CD4-positive, alpha-beta T cell treated with Interleukin-15 for 4 hours (primary cell): ENCODE data around the gene ADAMTS16.
A peak's percentile ranks its signal among the peaks of the same experiment; 100 is the strongest.
"Not testable (repeated sequence)": the region's sequence is repeated elsewhere in the genome, so short reads cannot be mapped to it uniquely, and the experiment has no call there.

Source experiments
- DNase-seq: peaks from one replicate; pipeline ENCODE4 v3.0.0-alpha.2; 2020; ENCODE audit warnings: low spot score

Gene ADAMTS16

GRCh38 chr5:5139777-5140478 lies at the start of gene ADAMTS16:
TSS of gene ADAMTS16 (plus strand) at chr5:5140330. CDS start at chr5:5140468, 138 bp downstream.
- no peak for DNase-seq

DNA sequence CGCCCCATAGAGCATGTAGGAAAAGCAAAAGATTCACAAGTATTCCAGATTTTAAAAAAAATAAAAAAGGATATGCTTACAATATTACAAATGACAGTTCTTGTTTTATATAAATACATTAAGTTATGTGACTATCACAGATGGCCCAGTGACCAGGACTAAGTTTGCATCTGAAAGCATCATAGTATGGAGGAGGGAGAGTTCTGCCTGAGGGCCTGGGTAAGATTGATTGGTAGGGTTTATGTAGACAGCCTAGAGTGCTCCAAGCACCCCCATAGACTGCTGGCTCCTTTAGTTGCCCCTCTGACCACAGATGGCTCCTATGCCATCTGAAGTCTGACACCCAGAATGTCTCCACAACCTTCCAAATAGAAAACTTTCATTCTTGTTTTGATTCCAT lies 48.0 kb upstream of the ADAMTS16 start:
- no peak for DNase-seq

DNA sequence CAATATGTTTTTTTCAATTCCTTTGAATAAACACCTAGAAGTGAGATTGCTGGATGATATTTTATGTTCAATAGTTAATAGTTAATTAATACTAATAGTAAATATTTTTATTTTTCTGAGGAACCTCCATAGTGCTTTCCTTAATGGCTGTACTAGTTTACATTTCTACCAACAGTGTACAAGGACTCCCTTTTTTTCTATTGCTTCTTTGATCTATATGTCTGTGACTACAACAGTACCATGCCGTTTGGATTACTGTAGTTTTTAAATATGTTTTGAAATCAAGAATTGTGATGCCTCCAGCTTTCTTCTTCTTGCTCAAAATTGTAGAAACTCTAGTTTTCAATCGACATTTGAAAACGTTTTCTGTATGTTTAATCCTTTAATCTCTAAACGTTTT lies 39.5 kb upstream of the ADAMTS16 start:
- DNase-seq = no peak

GRCh38 chr5:5101676-5102075 lies 38.5 kb upstream of the ADAMTS16 start:
- DNase-seq = no peak

- no peak for DNase-seq
Measured at GRCh38 chr5:5103245-5103644, 36.9 kb upstream of the ADAMTS16 start.

DNA sequence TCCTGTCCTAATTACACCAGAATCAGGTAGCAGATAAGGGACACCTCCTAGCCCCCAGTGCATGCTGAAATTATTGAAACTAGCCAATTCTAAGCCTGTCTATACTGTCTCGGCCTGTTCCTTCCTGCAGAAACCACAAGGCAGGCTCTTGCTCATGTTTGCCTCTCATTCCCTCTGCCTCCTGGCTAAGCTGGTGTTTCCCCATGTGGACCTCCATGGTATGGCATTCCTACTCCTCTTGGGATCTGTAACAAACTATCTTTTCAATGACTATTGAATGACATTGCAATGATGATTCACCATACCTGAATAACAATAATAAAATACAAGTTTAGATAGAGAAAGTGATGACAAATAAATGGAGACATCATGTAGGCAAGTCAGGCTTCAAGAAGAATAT lies 35.6 kb upstream of the ADAMTS16 start:
- no peak for DNase-seq

DNA sequence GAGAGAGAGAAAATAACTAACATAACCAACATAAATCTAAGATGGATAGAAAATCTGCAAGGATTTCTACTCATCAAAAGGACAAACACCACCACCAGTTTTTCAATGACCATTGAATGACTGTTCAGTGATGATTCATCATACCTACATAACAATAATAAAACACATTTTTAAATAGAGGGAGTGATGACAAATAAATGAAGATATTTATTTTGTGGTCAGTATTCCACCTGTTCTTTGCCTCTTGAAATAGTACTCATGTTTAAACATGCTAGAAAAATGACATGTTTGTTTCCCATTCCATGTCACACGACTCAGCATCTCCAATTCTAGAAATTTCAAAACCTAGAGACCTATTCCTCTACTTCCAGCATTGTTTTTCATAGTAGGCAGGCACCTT lies 34.6 kb upstream of the ADAMTS16 start:
- DNase-seq = no peak

DNA sequence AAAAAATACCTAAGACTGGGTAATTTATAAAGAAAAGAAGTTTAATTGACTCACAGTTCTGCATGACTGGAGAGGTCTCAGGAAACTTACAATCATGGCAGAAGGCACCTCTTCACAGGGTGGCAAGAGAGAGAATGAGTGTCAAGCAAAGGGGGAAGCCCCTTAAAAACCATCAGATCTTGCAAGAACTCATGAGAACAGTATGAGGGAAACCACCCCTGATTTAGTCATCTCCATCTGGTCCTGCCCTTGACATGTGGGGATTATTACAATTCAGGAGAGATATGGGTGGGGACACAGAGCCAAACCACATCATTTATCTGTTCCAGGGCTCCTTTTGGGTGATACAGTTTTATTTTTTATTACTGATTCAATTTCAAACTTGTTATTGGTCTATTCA lies 23.2 kb upstream of the ADAMTS16 start:
- DNase-seq = no peak

- no peak for DNase-seq
Measured at GRCh38 chr5:5122776-5123175, 17.4 kb upstream of the ADAMTS16 start.

DNA sequence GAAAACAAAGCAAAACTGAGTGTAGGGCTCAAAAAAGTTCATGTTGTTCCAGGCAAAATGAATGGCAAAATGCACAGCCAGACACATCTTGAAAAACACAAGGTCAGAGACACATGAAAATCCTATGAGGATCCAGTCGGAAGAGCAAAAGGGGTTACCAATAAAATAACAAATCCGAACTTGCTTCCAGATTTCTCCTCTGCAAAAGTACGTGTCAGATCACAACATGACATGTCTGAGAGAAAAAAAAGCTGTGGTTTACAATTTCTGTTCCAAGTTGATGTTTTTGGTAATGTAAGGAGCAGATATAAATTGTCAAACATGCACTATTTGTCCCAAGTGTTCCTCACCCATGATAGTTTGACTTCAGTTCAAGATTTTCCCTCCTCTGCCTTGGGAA lies 15.9 kb upstream of the ADAMTS16 start:
- no peak for DNase-seq

DNA sequence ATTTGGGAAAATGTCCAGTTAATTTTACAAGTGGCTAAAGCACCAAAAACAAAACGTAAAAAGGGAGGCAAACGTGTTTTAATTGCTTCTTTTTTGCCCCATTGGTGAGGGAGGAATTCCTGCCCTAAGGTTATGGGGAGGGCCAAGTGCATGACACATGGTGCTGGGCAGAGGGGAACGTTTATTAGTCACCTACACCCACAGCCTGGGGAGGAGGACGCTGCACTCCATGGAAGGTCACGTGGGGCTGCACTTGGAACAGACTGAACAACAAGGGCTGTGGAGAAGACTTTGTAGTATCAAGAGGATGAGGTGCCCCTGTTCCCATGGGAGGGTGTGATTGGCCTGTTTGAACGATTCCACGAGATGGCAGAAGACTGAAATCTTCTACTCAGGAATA lies 13.7 kb upstream of the ADAMTS16 start:
- no peak for DNase-seq

DNA sequence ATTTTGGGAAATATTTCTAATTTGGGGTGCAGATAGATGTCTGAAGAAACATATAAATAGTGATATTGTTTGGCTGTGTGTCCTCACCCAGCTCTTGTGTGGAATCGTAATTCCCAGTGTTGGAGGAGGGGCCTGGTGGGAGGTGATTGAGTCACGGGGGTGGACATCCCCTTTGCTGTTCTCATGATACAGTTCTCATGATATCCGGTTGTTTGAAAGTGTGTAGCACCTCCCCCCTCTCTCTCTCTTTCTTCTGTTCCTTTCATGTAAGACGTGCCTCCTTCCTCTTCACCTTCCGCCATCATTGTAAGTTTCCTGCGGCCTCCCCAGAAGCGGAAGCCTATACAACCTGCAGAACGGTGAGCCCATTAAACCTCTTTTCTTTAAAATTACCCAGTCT lies 11.4 kb upstream of the ADAMTS16 start:
- no peak for DNase-seq

GRCh38 chr5:5132234-5132633 lies 7.9 kb upstream of the ADAMTS16 start:
- DNase-seq = no peak

GRCh38 chr5:5132693-5133295 lies 7.3 kb upstream of the ADAMTS16 start:
- no peak for DNase-seq

DNA sequence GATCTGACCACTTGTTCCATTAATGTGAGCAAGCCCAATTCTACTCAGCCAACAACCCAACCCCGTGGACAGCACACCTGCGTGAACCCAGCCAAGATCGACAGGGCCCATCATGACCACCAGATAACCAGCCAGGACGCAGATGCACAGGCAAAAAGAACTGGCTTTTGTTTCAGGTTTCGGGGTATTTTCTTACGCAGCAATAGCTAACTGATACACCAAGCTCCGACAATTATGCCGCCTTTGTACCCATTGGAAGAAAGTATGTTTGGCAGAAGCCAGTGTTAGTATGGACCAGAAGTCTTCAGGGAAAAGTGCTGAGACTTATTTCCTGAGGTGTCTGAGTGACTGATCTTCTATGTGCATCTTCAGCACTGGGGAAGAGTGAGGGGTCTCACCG lies 6.0 kb upstream of the ADAMTS16 start:
- no peak for DNase-seq

GRCh38 chr5:5135957-5136676 lies 4.0 kb upstream of the ADAMTS16 start:
- DNase-seq = no peak

DNA sequence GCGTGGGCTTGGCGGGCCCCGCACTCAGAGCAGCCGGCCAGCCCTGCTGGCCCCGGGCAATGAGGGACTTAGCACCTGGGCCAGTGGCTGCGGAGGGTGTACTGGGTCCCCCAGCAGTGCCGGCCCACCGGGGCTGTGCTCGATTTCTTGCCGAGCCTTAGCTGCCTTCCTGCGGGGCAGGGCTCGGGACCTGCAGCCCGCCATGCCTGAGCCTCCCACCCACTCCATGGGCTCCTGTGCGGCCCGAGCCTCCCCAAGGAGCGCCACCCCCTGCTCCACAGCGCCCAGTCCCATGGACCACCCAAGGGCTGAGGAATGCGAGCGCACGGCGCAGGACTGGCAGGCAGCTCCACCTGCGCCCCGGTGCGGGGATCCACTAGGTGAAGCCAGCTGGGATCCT lies 2.3 kb upstream of the ADAMTS16 start:
- DNase-seq = not testable (repeated sequence)

DNA sequence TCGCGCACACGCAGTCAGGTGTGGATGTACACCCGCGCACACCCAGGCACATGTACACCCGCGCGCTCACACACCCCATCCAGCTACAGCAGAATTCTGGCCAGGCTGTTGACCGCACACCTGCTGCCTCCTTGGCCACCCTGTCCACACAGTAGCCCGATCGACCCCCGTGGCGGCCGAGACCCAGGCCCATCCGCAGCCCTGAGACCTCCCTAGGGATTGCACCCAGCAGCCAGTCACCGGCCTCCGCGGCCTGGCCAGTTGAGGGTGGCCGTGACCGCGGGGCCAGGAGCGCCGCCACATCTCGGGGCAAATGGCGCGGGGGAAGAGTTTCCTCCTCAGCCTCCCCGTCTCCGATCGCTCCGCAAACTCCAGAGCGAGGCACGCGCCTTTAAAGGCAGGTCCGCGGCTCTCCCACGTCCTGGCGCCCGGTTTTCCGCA lies 774 bp upstream of the ADAMTS16 start:
- no peak for DNase-seq

DNA sequence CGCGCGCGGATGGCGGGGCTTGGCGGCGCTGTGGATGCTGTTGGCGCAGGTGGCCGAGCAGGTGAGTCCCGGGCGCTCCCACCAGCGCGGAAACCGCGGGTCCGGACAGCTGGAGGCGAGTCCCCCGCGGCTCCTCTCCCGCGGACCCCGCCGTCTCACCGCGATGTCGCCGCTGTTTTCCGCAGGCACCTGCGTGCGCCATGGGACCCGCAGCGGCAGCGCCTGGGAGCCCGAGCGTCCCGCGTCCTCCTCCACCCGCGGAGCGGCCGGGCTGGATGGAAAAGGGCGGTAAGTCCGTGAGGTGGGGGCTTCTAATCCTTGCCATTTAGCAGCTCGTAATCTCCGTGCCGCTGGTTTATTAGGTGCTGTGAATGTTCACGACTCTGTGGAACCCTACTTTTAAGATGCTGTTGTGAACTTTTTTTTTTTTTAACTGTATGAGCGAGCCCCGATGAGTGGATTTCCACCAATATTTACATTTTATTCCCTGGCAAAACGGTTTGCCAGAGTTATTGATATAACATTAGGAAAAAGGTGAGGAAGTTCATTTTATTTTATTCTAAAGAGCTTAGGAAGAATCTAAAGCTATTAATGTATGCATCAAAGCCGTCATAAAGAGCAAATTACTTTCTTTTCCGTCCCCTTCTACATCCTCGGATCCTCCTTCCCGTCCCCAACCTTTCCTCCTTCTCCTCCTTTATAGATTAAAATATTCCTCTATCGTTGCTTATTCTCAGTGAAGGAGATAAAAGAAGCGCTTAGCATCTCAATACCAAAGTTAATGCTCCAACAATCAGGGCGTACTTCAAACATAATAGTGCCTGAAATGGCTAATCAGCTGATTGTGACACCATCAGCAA lies 579 bp downstream of the ADAMTS16 start:
- no peak for DNase-seq

DNA sequence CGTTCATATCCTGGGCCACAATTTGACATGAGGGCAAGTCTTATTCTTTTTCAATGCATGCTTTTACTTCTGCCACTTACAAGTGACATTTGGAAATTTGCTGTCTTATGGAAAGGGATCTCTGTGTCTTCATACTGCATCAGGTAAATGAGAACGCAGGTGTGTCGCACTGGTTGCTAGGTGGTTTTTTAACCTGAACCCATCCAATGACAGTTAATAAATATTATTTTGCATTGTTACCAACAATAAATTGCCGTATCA lies 1.1 kb downstream of the ADAMTS16 start:
- DNase-seq = no peak

DNA sequence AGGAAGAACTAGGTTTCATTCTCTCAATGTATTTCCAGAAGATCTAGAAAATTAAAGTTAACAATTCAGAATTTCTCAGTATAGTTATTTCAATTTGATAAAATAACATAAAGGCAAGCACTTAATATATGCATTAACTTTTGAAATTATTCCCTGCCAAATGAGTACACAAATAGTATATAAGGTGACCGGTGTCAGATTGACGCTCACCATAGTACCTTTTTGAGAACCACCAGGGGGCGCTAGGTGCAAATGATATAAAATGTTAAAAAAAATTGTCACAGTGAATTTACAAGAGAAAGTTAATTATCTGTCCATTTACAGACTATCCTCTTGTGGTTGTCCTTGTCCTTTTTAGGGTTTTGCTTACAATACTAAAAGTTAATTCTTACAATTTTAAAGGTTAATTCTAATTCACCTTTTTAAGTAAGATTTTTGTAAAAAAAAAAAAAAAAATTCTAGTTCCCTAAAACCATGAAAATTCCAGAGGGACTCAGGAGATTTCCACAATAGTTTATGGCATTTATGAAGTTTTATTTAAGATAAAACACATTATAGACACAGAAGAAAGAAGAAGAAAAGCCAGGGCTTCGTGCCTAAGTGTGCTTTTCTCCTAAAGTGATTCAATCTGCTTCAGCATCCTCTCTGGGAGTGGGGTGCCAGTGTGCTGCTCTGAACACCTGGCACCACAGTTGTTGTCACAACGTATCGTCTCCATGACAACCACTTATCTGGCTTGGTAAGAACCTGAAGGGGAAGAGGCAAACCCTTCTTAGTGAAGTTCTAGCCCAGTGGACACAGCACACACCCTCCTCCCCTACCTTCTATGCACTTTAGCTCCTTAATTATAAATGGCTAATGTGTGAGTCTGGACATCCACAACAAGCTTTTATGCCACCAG lies 1.7 kb downstream of the ADAMTS16 start:
- DNase-seq = peak; percentile 41

- DNase-seq = no peak
Measured at GRCh38 chr5:5144441-5144840, 4.3 kb downstream of the ADAMTS16 start.
